Measurements from ENCODE around the gene CCNH.

GRCh38 chr5:87413343-87413645 lies 564 bp upstream of the CCNH start:
- TF ChIP-seq CTCF (conservative IDR thresholded peaks at IDR 0.05; ENCODE audit: low read depth, low read length) (no peak), EZH2 (IDR thresholded peaks at IDR 0.05; ENCODE audit: low read length, unreplicated experiment) (no peak)
